Osteoblast (primary cell): Measurements from ENCODE around the gene GOLGA6B. TPM values are rescaled to one million over a fixed set of nuclear protein-coding genes. Genes with fewer than 3 reads are reported as not detected.
"Not testable (repeated sequence)": the region's sequence is repeated elsewhere in the genome, so short reads cannot be mapped to it uniquely, and the experiment has no call there.

Source experiments
- DNase-seq: peaks from one replicate; pipeline ENCODE4 v3.0.0; 2011; ENCODE audit warnings: low spot score, mixed read lengths; ENCODE audit not compliant: insufficient read length; ENCODE audit errors: missing footprints
- H2AFZ ChIP-seq: 2 replicates; pipeline ENCODE4 v1.6.0; 2011; ENCODE audit warnings: mild to moderate bottlenecking, low read length
- H3K27ac ChIP-seq: 2 replicates; pipeline ENCODE4 v1.5.1; 2011; ENCODE audit warnings: mild to moderate bottlenecking, low read depth, low read length, moderate library complexity
- H3K27me3 ChIP-seq: 2 replicates; pipeline ENCODE4 v1.6.0; 2012; ENCODE audit warnings: mild to moderate bottlenecking, control low read depth, inconsistent platforms, low read length, moderate library complexity; ENCODE audit not compliant: insufficient read depth
- H3K36me3 ChIP-seq: 2 replicates; pipeline ENCODE4 v1.5.1; 2011; ENCODE audit warnings: mild to moderate bottlenecking, low read length, control low read depth, moderate library complexity; ENCODE audit not compliant: insufficient read depth
- H3K4me1 ChIP-seq: 2 replicates; pipeline ENCODE4 v1.5.1; 2011; ENCODE audit warnings: mild to moderate bottlenecking, low read length, control low read depth, moderate library complexity; ENCODE audit not compliant: insufficient read depth
- H3K4me2 ChIP-seq: 2 replicates; pipeline ENCODE4 v1.6.0; 2011; ENCODE audit warnings: mild to moderate bottlenecking, low read length; ENCODE audit not compliant: insufficient read depth
- H3K4me3 ChIP-seq: fragments of 200-600 bp; sonication (generic); 3 replicates; pipeline ENCODE4 v1.5.1; 2012; ENCODE audit warnings: mild to moderate bottlenecking, low read length, inconsistent platforms; ENCODE audit not compliant: insufficient read depth
- H3K79me2 ChIP-seq: 2 replicates; pipeline ENCODE4 v1.6.0; 2012; ENCODE audit warnings: mild to moderate bottlenecking, low read length, control low read depth, inconsistent platforms; ENCODE audit not compliant: insufficient read depth
- H3K9me3 ChIP-seq: 2 replicates; pipeline ENCODE4 v1.5.1; 2011; ENCODE audit warnings: low read depth, low read length, control low read depth
- H4K20me1 ChIP-seq: 2 replicates; pipeline ENCODE4 v1.6.0; 2012; ENCODE audit warnings: mild to moderate bottlenecking, low read length, control low read depth; ENCODE audit not compliant: insufficient read depth
- total RNA-seq: library from RNA; depleted of rRNA; stranded (reverse); fragments of >200 nt; gene quantifications from 2 replicates; pipeline ENCODE4 v1.2.3, GENCODE V29; 2012
- TF ChIP-seq, protein P1 (sequence below): IDR thresholded peaks from 2 replicates; pipeline ENCODE4 v1.5.1; 2011; ENCODE audit warnings: mild to moderate bottlenecking, low read depth, low read length, moderate library complexity; ENCODE audit errors: extremely low read depth

The GOLGA6B gene
- total RNA-seq, 1 donor: not detected

DNA sequence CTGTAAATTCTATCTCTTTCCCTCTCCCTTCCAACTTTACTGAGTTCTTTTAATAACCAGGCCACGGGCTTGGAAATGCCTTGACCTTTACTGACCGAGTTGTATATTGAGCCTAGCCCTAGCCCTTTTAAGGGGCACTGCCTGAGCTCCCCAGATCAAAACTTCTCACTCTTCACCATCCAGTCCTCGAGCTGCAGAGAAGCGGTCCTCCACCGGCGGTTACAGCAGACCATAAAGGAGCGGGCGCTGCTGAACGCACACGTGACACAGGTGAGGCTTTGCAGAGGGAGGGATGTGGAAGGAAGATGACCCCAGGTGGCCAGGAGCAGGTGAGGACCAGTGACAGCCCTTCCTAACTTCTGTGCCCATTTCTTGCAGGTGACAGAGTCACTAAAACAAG lies 6.6 kb downstream of the GOLGA6B start:
- not testable (repeated sequence) for H2AFZ ChIP-seq, H3K4me1 ChIP-seq, H3K4me3 ChIP-seq, H3K9me3 ChIP-seq, H3K27ac ChIP-seq, H3K27me3 ChIP-seq, H3K36me3 ChIP-seq, H4K20me1 ChIP-seq, DNase-seq, H3K4me2 ChIP-seq, H3K79me2 ChIP-seq

DNA sequence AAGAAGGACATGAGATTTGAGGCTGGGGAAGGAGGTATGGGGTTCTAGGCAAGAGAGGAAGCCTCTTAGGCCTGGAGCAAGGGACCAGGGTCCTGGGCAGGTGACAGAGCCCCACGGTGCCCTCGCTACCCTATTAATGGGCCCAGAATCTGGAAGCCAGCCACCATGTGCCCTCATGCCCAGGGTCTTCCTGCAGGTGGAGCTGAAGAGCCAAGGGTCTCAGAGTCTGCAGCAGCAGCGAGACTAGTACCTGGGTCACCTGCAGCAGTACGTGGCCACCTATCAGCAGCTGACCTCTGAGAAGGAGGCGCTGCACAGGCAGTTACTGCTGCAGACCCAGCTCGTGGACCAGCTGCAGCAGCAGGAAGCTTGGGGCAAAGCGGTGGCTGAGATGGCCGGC lies 9.4 kb downstream of the GOLGA6B start:
- H3K36me3 ChIP-seq, H3K4me3 ChIP-seq, H2AFZ ChIP-seq, H3K9me3 ChIP-seq, H3K27me3 ChIP-seq, H3K27ac ChIP-seq, H4K20me1 ChIP-seq, H3K4me2 ChIP-seq, H3K79me2 ChIP-seq, H3K4me1 ChIP-seq, DNase-seq: not testable (repeated sequence)

DNA sequence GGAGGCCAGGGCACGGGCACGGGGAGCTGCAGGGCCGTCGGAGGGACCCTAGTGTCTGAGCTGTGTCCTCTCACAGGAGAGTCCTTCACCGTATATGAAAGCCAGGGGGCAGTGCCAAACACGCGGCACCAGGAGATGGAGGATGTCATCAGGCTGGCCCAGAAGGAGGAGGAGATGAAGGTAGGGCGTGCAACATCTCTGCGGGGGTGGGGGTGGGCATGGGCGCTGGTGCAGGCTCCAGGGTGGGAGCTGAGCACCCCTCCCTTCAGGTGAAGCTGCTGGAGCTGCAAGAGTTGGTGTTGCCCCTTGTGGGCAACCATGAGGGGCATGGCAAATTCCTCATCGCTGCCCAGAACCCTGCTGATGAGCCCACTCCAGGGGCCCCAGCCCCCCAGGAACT lies 11.2 kb downstream of the GOLGA6B start:
- not testable (repeated sequence) for H3K27me3 ChIP-seq, H2AFZ ChIP-seq, H3K4me2 ChIP-seq, H3K9me3 ChIP-seq, DNase-seq, H4K20me1 ChIP-seq, H3K79me2 ChIP-seq, H3K36me3 ChIP-seq, H3K4me3 ChIP-seq, H3K27ac ChIP-seq, H3K4me1 ChIP-seq

DNA sequence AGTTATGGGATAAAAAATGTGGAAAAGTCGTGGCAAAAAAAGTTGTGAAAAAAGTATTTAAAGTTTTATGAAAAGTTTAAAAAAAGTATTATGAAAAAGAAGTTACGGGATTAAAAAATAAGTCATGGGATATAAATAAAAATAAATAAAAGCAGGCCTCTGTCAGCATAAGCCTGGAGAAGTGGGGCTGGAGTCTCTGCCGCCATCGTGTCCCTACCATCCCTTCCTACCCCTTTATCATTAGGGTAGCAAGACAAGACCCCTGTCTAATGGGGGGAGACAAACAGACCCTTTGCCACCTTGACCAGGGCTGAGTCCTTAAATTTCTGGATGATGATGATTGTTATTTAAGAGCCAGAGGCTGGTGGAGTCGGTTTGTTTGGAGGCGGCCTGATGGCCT lies 15.3 kb downstream of the GOLGA6B start:
- not testable (repeated sequence) for H3K4me3 ChIP-seq, H3K4me2 ChIP-seq, H3K36me3 ChIP-seq, DNase-seq, H4K20me1 ChIP-seq, H3K9me3 ChIP-seq, H3K4me1 ChIP-seq, H3K27ac ChIP-seq, H3K79me2 ChIP-seq, H2AFZ ChIP-seq, H3K27me3 ChIP-seq

DNA sequence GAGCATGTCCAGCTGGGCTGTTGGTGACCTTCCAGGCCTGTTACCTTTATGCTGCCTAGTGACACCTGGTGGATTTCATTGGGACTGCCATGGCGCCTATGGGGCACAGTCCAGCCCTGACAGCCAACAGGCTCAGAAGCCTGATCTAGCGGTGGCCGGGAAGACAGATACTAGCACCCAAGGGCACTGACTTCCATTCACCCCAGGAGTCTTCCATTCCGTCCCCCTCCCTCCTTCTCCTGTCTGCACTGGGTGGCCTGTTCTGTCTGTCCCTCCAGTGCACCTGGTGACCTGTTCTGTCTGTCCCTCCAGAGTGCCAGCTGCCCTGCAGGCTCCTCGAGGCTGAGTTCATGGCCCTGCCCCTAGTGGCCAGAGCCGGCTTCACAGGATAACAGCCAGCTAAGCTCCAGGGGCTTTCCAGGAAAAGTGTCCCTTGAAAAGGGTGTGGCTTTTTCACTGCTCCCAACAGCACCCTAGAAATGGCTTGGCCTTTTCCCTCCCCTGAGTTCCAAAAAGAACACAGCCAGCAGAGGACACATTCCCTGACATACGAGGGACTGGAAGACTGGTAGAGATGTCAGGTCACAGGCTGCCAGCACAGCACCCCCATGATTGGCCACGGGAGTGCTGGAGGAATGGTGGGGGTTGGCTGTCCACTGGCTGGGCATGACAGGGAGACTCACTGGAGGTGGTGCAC lies 16.3 kb downstream of the GOLGA6B start:
- DNase-seq: peak; percentile 77
- peak overlapping the region; percentile 88 for H3K4me2 ChIP-seq
- H4K20me1 ChIP-seq: not testable (repeated sequence)

More for the DNA sequence above, 16.3 kb downstream of the GOLGA6B start:
- peak overlapping the region; percentile 96 for H2AFZ ChIP-seq
- TF ChIP-seq, protein P1, sequence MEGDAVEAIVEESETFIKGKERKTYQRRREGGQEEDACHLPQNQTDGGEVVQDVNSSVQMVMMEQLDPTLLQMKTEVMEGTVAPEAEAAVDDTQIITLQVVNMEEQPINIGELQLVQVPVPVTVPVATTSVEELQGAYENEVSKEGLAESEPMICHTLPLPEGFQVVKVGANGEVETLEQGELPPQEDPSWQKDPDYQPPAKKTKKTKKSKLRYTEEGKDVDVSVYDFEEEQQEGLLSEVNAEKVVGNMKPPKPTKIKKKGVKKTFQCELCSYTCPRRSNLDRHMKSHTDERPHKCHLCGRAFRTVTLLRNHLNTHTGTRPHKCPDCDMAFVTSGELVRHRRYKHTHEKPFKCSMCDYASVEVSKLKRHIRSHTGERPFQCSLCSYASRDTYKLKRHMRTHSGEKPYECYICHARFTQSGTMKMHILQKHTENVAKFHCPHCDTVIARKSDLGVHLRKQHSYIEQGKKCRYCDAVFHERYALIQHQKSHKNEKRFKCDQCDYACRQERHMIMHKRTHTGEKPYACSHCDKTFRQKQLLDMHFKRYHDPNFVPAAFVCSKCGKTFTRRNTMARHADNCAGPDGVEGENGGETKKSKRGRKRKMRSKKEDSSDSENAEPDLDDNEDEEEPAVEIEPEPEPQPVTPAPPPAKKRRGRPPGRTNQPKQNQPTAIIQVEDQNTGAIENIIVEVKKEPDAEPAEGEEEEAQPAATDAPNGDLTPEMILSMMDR: peak; percentile 67
- not testable (repeated sequence) for H3K27ac ChIP-seq, H3K36me3 ChIP-seq, H3K4me1 ChIP-seq, H3K9me3 ChIP-seq, H3K79me2 ChIP-seq
- H3K27me3 ChIP-seq: peaks cover 13% of the 10 kb centered on the region
- peak overlapping the region; percentile 64 for H3K4me3 ChIP-seq
